Stomach (tissue), 4 donors: Measurements from ENCODE around the gene SPEN.

Source experiments
- CTCF ChIP-seq, 7 experiments: fragments of 450-650 bp in 4 of 7; fragments of 200-600 bp in 3 of 7; sonication (generic) in 3 of 7; IDR thresholded peaks; one replicate each; pipeline ENCODE4 v1.5.1; 2016 to 2019; ENCODE audit warnings: antibody characterized with exemption in 7 of 7, control low read depth in 2 of 7, mild to moderate bottlenecking in 1 of 7
- EP300 ChIP-seq: sonication (generic); formaldehyde crosslinking; IDR thresholded peaks from one replicate; pipeline ENCODE4 v1.6.1; 2017; ENCODE audit warnings: antibody characterized with exemption
- POLR2A ChIP-seq, 4 donors: fragments of 450-650 bp; IDR thresholded peaks; one replicate each; pipeline ENCODE4 v1.6.1; 2016; ENCODE audit warnings: antibody characterized with exemption in 4 of 4, control low read depth in 2 of 4, mild to moderate bottlenecking in 1 of 4, moderate library complexity in 1 of 4

GRCh38 chr1:15966081-15966955, 118.8 kb downstream of the SPEN start:
- TF ChIP-seq CTCF (IDR thresholded peaks at IDR 0.05) (no peak), POLR2A (IDR thresholded peaks at IDR 0.05) (no peak), EP300 (no peak)
